ENCODE measurements around the gene GALNT17.

The GALNT17 gene

GRCh38 chr7:71443191-71443530 lies 311.2 kb downstream of the GALNT17 start:
- no peak for DNase-seq (ENCODE audit: low spot score)
- in situ Hi-C loops (cut with MboI; ENCODE audit: low sequenced_read_pairs, unreplicated experiment) = no loop called here
- TF ChIP-seq CTCF (IDR thresholded peaks at IDR 0.05; ENCODE audit: borderline replicate concordance, control extremely low read depth, extremely low read depth, insufficient read depth, missing control alignments) = no peak

GRCh38 chr7:71444130-71444529 lies 312.2 kb downstream of the GALNT17 start:
- in situ Hi-C loops (cut with MboI; ENCODE audit: low sequenced_read_pairs, unreplicated experiment) = no loop called here
- TF ChIP-seq CTCF (IDR thresholded peaks at IDR 0.05; ENCODE audit: borderline replicate concordance, control extremely low read depth, extremely low read depth, insufficient read depth, missing control alignments) = no peak
- no peak for DNase-seq (ENCODE audit: low spot score)

- in situ Hi-C loops (cut with MboI; ENCODE audit: low sequenced_read_pairs, unreplicated experiment) = no loop called here
- no peak for DNase-seq (ENCODE audit: low spot score)
- TF ChIP-seq CTCF (IDR thresholded peaks at IDR 0.05; ENCODE audit: borderline replicate concordance, control extremely low read depth, extremely low read depth, insufficient read depth, missing control alignments) = no peak
Observed at GRCh38 chr7:71453630-71454029, 321.7 kb downstream of the GALNT17 start.

- in situ Hi-C loops (cut with MboI; ENCODE audit: low sequenced_read_pairs, unreplicated experiment) = no loop called here
- TF ChIP-seq CTCF (IDR thresholded peaks at IDR 0.05; ENCODE audit: borderline replicate concordance, control extremely low read depth, extremely low read depth, insufficient read depth, missing control alignments) = no peak
- no peak for DNase-seq (ENCODE audit: low spot score)
Observed at GRCh38 chr7:71454981-71455380, 323.0 kb downstream of the GALNT17 start.

GRCh38 chr7:71457021-71457420 lies 325.1 kb downstream of the GALNT17 start:
- TF ChIP-seq CTCF (IDR thresholded peaks at IDR 0.05; ENCODE audit: borderline replicate concordance, control extremely low read depth, extremely low read depth, insufficient read depth, missing control alignments) = no peak
- in situ Hi-C loops (cut with MboI; ENCODE audit: low sequenced_read_pairs, unreplicated experiment) = no loop called here
- no peak for DNase-seq (ENCODE audit: low spot score)

GRCh38 chr7:71457846-71458590 lies 326.1 kb downstream of the GALNT17 start:
- TF ChIP-seq CTCF (IDR thresholded peaks at IDR 0.05; ENCODE audit: borderline replicate concordance, control extremely low read depth, extremely low read depth, insufficient read depth, missing control alignments) = no peak
- in situ Hi-C loops (cut with MboI; ENCODE audit: low sequenced_read_pairs, unreplicated experiment) = no loop called here
- DNase-seq (ENCODE audit: low spot score) = no peak
